ENCODE measurements around the gene WDR46. TPM values are rescaled to one million over a fixed set of nuclear protein-coding genes. Genes with fewer than 3 reads are reported as not detected.

WDR46 gene
- total and polyA plus RNA-seq, 2 of the 13 experiments (the other 11 are each of a cell fraction or from before 2014, with no cell fraction given): 47.4 to 105 TPM

- TF ChIP-seq KMT2B (CRISPR knock-in tag; IDR thresholded peaks at IDR 0.05) (no peak), IRF1 (CRISPR knock-in tag; IDR thresholded peaks at IDR 0.05; ENCODE audit: low read depth) (no peak), CEBPB (IDR thresholded peaks at IDR 0.05; ENCODE audit: borderline replicate concordance, low read depth, low read length) (no peak), KLF15 (CRISPR knock-in tag; IDR thresholded peaks at IDR 0.05; ENCODE audit: borderline replicate concordance) (no peak), SATB2 (CRISPR knock-in tag; IDR thresholded peaks at IDR 0.05) (no peak), POLR2A (IDR thresholded peaks at IDR 0.05; ENCODE audit: insufficient read depth in 1 of 2, low read depth in 2 of 2, low read length in 2 of 2) (peak; percentile 23 to 55; a peak in 3 of 4 replicates), ATF1 (CRISPR knock-in tag; IDR thresholded peaks at IDR 0.05) (no peak), FOXJ3 (CRISPR knock-in tag; IDR thresholded peaks at IDR 0.05; ENCODE audit: borderline replicate concordance) (no peak), ZHX1 (CRISPR knock-in tag; IDR thresholded peaks at IDR 0.05; ENCODE audit: low read depth) (peak; percentile 94), ZNF362 (CRISPR knock-in tag; IDR thresholded peaks at IDR 0.05; ENCODE audit: borderline replicate concordance) (no peak), RERE (CRISPR knock-in tag; IDR thresholded peaks at IDR 0.05; ENCODE audit: low read depth) (no peak), ZBTB21 (CRISPR knock-in tag; IDR thresholded peaks at IDR 0.05) (no peak), ZNF512 (CRISPR knock-in tag; IDR thresholded peaks at IDR 0.05) (no peak), MIER3 (CRISPR knock-in tag; IDR thresholded peaks at IDR 0.05; ENCODE audit: borderline replicate concordance) (no peak), SRSF4 (IDR thresholded peaks at IDR 0.05; ENCODE audit: low read depth, low read length, poor library complexity, severe bottlenecking) (no peak), FOXP1 (IDR thresholded peaks at IDR 0.05) (no peak), FOXP1 (CRISPR knock-in tag; IDR thresholded peaks at IDR 0.05) (no peak), HNRNPUL1 (IDR thresholded peaks at IDR 0.05; ENCODE audit: low read depth, low read length) (no peak)
Measured at GRCh38 chr6:33276864-33277662, 12.0 kb downstream of the WDR46 start, which contains the start of gene B3GALT4 (continued).
